Duodenal mucosa (tissue), 2 donors: ENCODE results near the gene AIMP1.
"Not testable (repeated sequence)": the region's sequence is repeated elsewhere in the genome, so short reads cannot be mapped to it uniquely, and the experiment has no call there.

Experiments
- H3K27ac ChIP-seq: one replicate; pipeline ENCODE4 v1.7.0; 2013; ENCODE audit warnings: low read depth, low read length
- H3K27me3 ChIP-seq, 2 donors: one replicate each; pipeline ENCODE4 v1.7.0; 2013; ENCODE audit warnings: low read length in 2 of 2, control low read depth in 1 of 2; ENCODE audit not compliant: insufficient read depth in 2 of 2, control insufficient read depth in 1 of 2
- H3K36me3 ChIP-seq, 2 donors: one replicate each; pipeline ENCODE4 v1.7.0; 2013; ENCODE audit warnings: low read length in 2 of 2, control low read depth in 1 of 2; ENCODE audit not compliant: insufficient read depth in 2 of 2, control insufficient read depth in 1 of 2
- H3K4me1 ChIP-seq, 2 donors: one replicate each; pipeline ENCODE4 v1.7.0; 2013; ENCODE audit warnings: low read length in 2 of 2, control low read depth in 1 of 2; ENCODE audit not compliant: insufficient read depth in 2 of 2, control insufficient read depth in 1 of 2
- H3K4me3 ChIP-seq, 2 donors: one replicate each; pipeline ENCODE4 v1.7.0; 2013; ENCODE audit warnings: low read length in 2 of 2, low read depth in 1 of 2
- H3K9ac ChIP-seq, 2 donors: one replicate each; pipeline ENCODE4 v1.7.0; 2013; ENCODE audit warnings: low read length in 2 of 2, low read depth in 1 of 2
- H3K9me3 ChIP-seq, 2 donors: one replicate each; pipeline ENCODE4 v1.7.0; 2013; ENCODE audit warnings: low read length in 2 of 2, control low read depth in 1 of 2; ENCODE audit not compliant: control insufficient read depth in 1 of 2

AIMP1 gene

DNA sequence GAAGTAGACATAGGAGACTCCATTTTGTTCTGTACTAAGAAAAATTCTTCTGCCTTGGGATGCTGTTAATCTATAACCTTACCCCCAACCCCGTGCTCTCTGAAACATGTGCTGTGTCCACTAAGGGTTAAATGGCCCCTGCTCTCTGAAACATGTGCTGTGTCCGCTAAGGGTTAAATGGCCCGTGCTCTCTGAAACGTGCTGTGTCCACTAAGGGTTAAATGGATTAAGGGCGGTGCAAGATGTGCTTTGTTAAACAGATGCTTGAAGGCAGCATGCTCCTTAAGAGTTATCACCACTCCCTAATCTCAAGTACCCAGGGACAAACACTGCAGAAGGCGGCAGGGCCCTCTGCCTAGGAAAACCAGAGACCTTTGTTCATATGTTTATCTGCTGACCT is 5.5 kb downstream of the AIMP1 start:
- H3K36me3 ChIP-seq, H3K9me3 ChIP-seq, H3K9ac ChIP-seq, H3K27me3 ChIP-seq, H3K4me3 ChIP-seq, H3K27ac ChIP-seq: not testable (repeated sequence)
- peaks cover 7 to 17% of the 10 kb centered on the region in 2 donors for H3K4me1 ChIP-seq

DNA sequence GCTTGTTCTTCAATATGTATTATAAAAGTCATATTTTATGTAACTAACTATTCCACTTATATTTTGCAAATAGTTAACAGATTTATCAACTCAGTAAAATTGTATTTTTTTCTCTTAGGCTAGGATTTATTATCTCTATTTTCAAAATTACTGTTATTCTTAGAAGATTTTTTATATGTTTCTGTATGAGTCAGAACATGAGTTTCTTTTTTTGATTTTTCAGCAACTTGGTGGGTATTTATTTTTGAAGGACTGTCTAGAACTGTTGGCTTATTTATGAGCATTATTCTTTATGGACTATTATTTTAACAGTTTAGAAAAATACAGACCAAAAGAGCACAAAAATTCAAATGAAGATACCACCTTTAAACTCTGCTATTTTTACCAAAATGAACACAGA is 6.8 kb downstream of the AIMP1 start:
- Histone ChIP-seq H3K27me3 (no peaks in the 10 kb centered on the region), H3K9ac (no peak overlapping the region), H3K4me1 (peaks cover 0 to 6% of the 10 kb centered on the region in 2 donors), H3K36me3 (peaks cover 11 to 22% of the 10 kb centered on the region in 2 donors), H3K9me3 (no peaks in the 10 kb centered on the region), H3K4me3 (no peak overlapping the region), H3K27ac (no peak overlapping the region)

DNA sequence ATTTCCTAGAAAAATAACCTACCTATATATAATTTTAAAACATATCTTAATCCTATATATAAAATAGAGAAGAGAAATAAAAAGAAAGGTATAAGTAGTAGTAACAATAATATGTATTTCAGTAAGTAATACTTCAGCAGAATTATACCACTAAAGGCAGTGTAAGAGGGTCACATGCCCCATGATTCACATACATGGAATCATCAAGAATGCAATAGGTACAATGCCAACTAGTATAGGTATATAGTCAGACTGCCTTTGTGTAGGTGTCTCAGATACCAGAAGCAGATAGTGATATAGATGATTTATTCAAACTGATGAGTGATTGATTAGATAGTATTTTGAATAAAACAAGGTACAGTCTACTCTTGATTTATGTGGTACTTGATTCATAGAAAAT is 9.4 kb downstream of the AIMP1 start:
- H3K27ac ChIP-seq, result no peak overlapping the region
- H3K4me3 ChIP-seq, result no peak overlapping the region
- no peaks in the 10 kb centered on the region for H3K9me3 ChIP-seq
- H3K4me1 ChIP-seq, result no peaks in the 10 kb centered on the region
- no peaks in the 10 kb centered on the region for H3K27me3 ChIP-seq
- H3K36me3 ChIP-seq, result peaks cover 16 to 26% of the 10 kb centered on the region in 2 donors
- H3K9ac ChIP-seq, result no peak overlapping the region

DNA sequence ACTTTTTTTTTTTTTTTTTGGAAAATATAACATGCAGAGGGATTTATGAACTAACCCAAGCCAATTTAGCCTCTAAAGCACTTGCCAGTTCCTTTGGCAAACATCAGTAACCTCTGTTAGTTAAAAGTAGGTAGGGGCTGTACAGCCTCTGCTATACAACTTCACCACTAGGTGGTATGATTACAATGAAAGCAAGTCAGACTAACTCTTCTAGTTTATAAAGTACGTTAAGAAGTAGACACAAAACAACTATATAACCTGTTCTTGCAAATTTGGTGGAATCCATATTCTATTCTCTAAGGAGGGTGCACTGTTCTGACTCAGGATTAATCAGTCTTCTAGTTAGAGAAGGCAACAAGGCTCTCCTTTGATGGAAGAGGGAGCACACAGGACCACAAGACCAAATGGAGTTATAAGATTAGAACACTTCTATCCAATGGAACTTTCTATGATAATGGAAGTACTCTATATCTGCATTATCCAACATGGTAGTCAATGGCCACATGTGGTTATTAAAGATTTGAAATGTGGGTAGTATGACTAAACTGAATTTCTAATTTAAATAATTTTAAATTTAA is 12.8 kb downstream of the AIMP1 start:
- no peak overlapping the region for H3K4me3 ChIP-seq
- H3K9ac ChIP-seq, result no peak overlapping the region
- no peaks in the 10 kb centered on the region for H3K27me3 ChIP-seq
- peaks cover 0 to 8% of the 10 kb centered on the region in 2 donors for H3K4me1 ChIP-seq
- peaks cover 20 to 48% of the 10 kb centered on the region in 2 donors for H3K36me3 ChIP-seq
- no peaks in the 10 kb centered on the region for H3K9me3 ChIP-seq
- H3K27ac ChIP-seq, result no peak overlapping the region

DNA sequence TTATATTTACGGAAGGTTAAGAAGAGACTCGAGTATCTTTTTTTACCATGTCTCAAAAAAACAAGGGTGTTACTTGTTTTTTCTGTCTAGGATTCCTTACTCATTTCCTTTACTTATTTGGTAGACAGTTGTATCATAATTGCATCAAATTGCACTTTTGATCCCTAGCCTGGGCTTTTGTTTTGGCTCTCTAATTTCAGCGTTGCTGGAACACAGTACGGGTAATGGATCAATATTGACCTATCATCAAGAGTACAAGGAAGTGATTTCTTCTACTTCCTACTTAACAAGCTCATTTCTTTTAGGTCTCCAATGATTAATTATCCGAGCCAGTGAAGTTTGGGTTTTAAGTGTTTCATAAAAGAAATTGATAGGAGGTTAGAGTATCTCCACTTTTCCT is 16.8 kb downstream of the AIMP1 start:
- Histone ChIP-seq H3K9me3 (peaks cover 0 to 5% of the 10 kb centered on the region in 2 donors), H3K4me1 (peaks cover 0 to 8% of the 10 kb centered on the region in 2 donors), H3K27ac (no peak overlapping the region), H3K9ac (no peak overlapping the region), H3K36me3 (peaks cover 19 to 57% of the 10 kb centered on the region in 2 donors), H3K27me3 (no peaks in the 10 kb centered on the region), H3K4me3 (no peak overlapping the region)

DNA sequence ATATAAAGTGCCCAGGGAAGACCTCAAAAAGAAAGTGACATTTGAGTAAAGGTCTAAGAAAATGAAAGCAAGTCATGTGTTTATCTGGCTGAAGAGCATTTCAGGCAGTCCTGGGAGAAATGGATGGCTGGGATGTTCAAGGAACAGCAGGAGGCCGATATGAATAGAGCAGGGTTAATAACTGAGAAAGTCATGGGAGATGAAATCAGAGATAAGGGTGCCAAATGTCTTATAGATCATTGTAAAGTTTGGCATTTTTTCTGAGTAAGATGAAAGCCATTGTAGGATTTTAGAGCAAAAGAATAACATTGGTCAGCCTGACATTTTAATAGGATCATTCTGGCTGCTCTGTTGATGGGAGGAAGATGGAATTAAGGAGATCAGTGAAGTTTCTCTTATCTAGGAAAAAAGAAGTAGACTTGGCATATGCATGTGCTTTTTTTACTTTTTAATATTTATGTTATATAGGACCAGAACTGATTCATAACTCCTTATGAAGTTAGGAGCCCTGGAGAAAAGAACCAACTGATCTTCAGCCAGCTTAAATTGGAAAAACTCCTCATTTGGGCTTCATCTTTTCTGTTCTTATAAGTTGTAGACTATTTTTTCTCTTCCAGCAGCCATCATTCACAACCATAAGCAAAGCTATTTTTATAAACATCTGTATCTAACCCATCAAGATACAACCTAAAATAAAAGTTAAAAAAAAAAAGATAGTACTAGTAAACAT is 18.6 kb downstream of the AIMP1 start:
- H3K27ac ChIP-seq, result no peak overlapping the region
- H3K27me3 ChIP-seq, result no peaks in the 10 kb centered on the region
- H3K36me3 ChIP-seq, result peaks cover 21 to 67% of the 10 kb centered on the region in 2 donors
- H3K4me3 ChIP-seq, result no peak overlapping the region
- peaks cover 0 to 5% of the 10 kb centered on the region in 2 donors for H3K9me3 ChIP-seq
- peaks cover 0 to 8% of the 10 kb centered on the region in 2 donors for H3K4me1 ChIP-seq
- no peak overlapping the region for H3K9ac ChIP-seq

DNA sequence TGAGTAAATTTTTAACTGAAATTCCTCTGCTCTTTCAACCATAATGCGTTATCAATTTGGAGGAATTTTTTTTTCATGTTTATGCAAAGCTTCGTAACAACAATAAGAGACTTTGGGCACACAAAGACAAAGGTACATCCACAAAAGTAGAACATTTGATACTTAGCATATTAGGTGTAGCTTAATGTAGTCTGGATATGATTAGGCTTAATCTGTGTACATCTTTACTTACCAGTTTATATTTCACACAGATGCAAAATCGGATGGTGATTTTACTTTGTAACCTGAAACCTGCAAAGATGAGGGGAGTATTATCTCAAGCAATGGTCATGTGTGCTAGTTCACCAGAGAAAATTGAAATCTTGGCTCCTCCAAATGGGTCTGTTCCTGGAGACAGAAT is 20.3 kb downstream of the AIMP1 start:
- H3K9me3 ChIP-seq, result peaks cover 0 to 5% of the 10 kb centered on the region in 2 donors
- H3K4me1 ChIP-seq, result peaks cover 0 to 8% of the 10 kb centered on the region in 2 donors
- H3K27me3 ChIP-seq, result no peaks in the 10 kb centered on the region
- no peak overlapping the region for H3K9ac ChIP-seq
- H3K27ac ChIP-seq, result no peak overlapping the region
- no peak overlapping the region for H3K4me3 ChIP-seq
- peaks cover 19 to 68% of the 10 kb centered on the region in 2 donors for H3K36me3 ChIP-seq

DNA sequence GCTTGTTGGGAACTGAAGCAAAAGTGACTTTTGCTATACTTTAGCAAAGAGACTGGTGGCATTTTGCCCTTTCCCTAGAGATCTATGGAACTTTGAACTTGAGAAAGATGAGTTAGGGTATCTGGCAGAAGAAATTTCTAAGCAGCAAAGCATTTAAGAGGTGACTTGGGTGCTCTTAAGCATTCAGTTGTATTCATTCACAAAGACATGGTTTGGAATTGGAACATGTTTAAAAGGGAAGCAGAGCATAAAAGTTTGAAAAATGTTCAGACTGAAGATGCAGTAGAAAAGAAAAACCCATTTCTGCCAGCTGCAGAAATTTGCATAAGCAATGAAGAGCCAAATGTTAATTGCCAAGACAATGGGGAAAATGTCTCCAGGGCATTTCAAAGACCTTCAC is 21.6 kb downstream of the AIMP1 start:
- Histone ChIP-seq H3K9ac (no peak overlapping the region), H3K4me1 (peaks cover 0 to 4% of the 10 kb centered on the region in 2 donors), H3K27me3 (no peaks in the 10 kb centered on the region), H3K4me3 (no peak overlapping the region), H3K36me3 (peaks cover 17 to 60% of the 10 kb centered on the region in 2 donors), H3K9me3 (peaks cover 0 to 5% of the 10 kb centered on the region in 2 donors), H3K27ac (no peak overlapping the region)

DNA sequence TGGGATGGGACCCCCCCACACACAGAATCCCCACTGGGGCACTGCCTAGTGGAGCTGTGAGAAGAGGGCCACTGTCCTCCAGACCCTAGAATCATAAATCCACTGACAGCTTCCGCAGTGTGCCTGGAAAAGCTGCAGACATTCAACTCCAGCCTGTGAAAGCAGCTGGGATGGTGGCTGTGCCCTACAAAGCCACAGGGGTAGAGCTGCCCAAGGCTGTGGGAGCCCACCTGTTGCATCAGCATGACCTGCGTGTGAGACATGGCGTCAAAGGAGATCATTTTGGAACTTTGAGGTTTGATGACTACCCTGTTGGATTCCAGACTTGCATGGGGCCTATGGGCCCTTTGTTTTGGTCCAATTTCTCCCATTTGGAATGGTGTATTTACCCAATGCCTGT is 22.3 kb downstream of the AIMP1 start:
- Histone ChIP-seq H3K9me3 (peaks cover 0 to 5% of the 10 kb centered on the region in 2 donors), H3K27me3 (no peaks in the 10 kb centered on the region), H3K27ac (no peak overlapping the region), H3K4me3 (no peak overlapping the region), H3K9ac (no peak overlapping the region), H3K4me1 (no peaks in the 10 kb centered on the region), H3K36me3 (peaks cover 17 to 53% of the 10 kb centered on the region in 2 donors)

DNA sequence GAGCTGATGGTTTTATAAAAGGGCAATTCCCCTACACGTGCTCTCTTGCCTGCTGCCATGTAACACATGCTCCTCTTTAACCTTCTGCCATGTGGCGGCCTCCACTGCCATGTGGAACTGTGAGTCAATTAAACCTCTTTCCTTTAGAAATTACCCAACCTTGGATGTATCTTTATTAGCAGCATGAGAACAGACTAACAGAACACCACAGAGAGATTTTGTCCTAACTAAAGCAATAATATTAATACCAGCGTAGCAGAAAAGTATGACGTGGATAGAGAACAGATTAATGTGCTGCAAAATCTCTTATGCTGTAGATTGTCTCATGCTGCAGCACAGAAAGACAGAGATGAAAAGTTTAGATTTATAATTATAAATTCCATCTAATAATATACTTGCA is 23.1 kb downstream of the AIMP1 start:
- Histone ChIP-seq H3K4me3 (no peak overlapping the region), H3K9ac (no peak overlapping the region), H3K27me3 (no peaks in the 10 kb centered on the region), H3K4me1 (no peaks in the 10 kb centered on the region), H3K27ac (no peak overlapping the region), H3K9me3 (peaks cover 0 to 5% of the 10 kb centered on the region in 2 donors), H3K36me3 (peaks cover 17 to 52% of the 10 kb centered on the region in 2 donors)
